Brain microvascular endothelial cell (primary cell): ENCODE results near the gene ARHGDIG.

Source experiments
- DNase-seq: peaks from one replicate; pipeline ENCODE4 v3.0.0-alpha.2; 2020
- H3K27ac ChIP-seq: fragments of 250-450 bp; sonication (Bioruptor Pico); 2 replicates; pipeline ENCODE4 v1.5.1; 2020; ENCODE audit warnings: mild to moderate bottlenecking, moderate library complexity
- H3K27me3 ChIP-seq: fragments of 250-450 bp; sonication (Bioruptor Pico); replicated peaks from 2 replicates; pipeline ENCODE4 v1.5.1; 2020; ENCODE audit warnings: mild to moderate bottlenecking
- H3K36me3 ChIP-seq: fragments of 250-450 bp; sonication (Bioruptor Pico); replicated peaks from 2 replicates; pipeline ENCODE4 v1.5.1; 2020; ENCODE audit warnings: mild to moderate bottlenecking
- H3K4me3 ChIP-seq: 2 replicates; pipeline ENCODE4 v1.5.1; 2011; ENCODE audit warnings: low read depth, mild to moderate bottlenecking, control low read depth, low read length, moderate library complexity
- CTCF ChIP-seq: IDR thresholded peaks from 2 replicates; pipeline ENCODE4 v1.5.1; 2011; ENCODE audit warnings: low read depth, mild to moderate bottlenecking, moderate library complexity, low read length, control low read depth, inconsistent platforms; ENCODE audit errors: missing control alignments
- in situ Hi-C: cut with HindIII; loops from 2 replicates; pipeline ENCODE4 v1.10.0; 2017; ENCODE audit warnings: low sequenced_read_pairs, low pct_ligation_motif_present

The ARHGDIG gene

GRCh38 chr16:287298-287811, 7.0 kb downstream of the ARHGDIG start:
- no peaks in the 10 kb centered on the region for H3K27me3 ChIP-seq
- peaks cover 27% of the 10 kb centered on the region for H3K36me3 ChIP-seq
- no peak overlapping the region for H3K27ac ChIP-seq
- peak; percentile 24 for TF ChIP-seq CTCF
- H3K4me3 ChIP-seq = no peak overlapping the region
- DNase-seq = no peak
- in situ Hi-C loops = no loop called here

GRCh38 chr16:287981-288920, 7.9 kb downstream of the ARHGDIG start:
- Histone ChIP-seq H3K27me3 (no peaks in the 10 kb centered on the region), H3K4me3 (no peak overlapping the region), H3K27ac (no peak overlapping the region), H3K36me3 (peaks cover 27% of the 10 kb centered on the region)
- no peak for TF ChIP-seq CTCF
- in situ Hi-C loops = no loop called here
- DNase-seq = no peak

GRCh38 chr16:289395-289997, 9.1 kb downstream of the ARHGDIG start:
- no peak for DNase-seq
- no peak overlapping the region for H3K4me3 ChIP-seq
- no peak for TF ChIP-seq CTCF
- H3K36me3 ChIP-seq = peaks cover 27% of the 10 kb centered on the region
- H3K27ac ChIP-seq = no peak overlapping the region
- in situ Hi-C loops = no loop called here
- H3K27me3 ChIP-seq = no peaks in the 10 kb centered on the region

- in situ Hi-C loops = no loop called here
- no peak for DNase-seq
- no peak for TF ChIP-seq CTCF
- no peak overlapping the region for H3K4me3 ChIP-seq
- H3K36me3 ChIP-seq = peaks cover 27% of the 10 kb centered on the region
- no peaks in the 10 kb centered on the region for H3K27me3 ChIP-seq
- no peak overlapping the region for H3K27ac ChIP-seq
Observed at GRCh38 chr16:290015-290680, 9.8 kb downstream of the ARHGDIG start.

- peaks cover 27% of the 10 kb centered on the region for H3K36me3 ChIP-seq
- no peak for TF ChIP-seq CTCF
- no peak overlapping the region for H3K27ac ChIP-seq
- H3K27me3 ChIP-seq = no peaks in the 10 kb centered on the region
- no peak overlapping the region for H3K4me3 ChIP-seq
- no peak for DNase-seq
- in situ Hi-C loops = no loop called here
Observed at GRCh38 chr16:290681-291405, 10.5 kb downstream of the ARHGDIG start.
